Activated CD4-positive, alpha-beta T cell treated with anti-CD3 and anti-CD28 coated beads for 48 hours (primary cell): ENCODE data around the gene ACSM2B.
"Not testable (repeated sequence)": the region's sequence is repeated elsewhere in the genome, so short reads cannot be mapped to it uniquely, and the experiment has no call there.

Source experiments
- DNase-seq: peaks from one replicate; pipeline ENCODE4 v3.0.0-alpha.2; 2020

ACSM2B gene

DNA sequence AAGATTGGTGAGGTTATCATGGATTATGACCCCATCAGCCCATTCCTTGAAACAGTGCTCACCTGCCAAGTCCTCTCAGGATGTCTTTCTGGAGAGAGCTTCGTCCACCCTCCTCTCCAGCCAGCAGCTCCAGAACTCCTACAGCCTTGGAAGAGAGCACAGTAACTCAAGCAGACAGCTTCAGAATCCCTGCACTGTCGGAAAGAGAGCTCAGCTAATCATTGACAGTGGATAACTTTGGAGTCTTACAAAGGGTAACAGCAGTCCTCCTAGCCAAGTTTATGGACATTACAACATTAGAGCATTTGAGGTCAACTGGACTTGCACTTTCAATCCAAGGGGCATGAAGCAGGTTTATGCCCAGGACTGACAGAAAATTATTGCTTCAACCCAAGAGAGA lies at the start of gene ACSM2B:
Gene ACSM2B (minus strand): TSS at position 223 of the 400 bp plus-strand sequence. CDS start 11,522 bp downstream, outside the sequence.
- DNase-seq, result not testable (repeated sequence)

DNA sequence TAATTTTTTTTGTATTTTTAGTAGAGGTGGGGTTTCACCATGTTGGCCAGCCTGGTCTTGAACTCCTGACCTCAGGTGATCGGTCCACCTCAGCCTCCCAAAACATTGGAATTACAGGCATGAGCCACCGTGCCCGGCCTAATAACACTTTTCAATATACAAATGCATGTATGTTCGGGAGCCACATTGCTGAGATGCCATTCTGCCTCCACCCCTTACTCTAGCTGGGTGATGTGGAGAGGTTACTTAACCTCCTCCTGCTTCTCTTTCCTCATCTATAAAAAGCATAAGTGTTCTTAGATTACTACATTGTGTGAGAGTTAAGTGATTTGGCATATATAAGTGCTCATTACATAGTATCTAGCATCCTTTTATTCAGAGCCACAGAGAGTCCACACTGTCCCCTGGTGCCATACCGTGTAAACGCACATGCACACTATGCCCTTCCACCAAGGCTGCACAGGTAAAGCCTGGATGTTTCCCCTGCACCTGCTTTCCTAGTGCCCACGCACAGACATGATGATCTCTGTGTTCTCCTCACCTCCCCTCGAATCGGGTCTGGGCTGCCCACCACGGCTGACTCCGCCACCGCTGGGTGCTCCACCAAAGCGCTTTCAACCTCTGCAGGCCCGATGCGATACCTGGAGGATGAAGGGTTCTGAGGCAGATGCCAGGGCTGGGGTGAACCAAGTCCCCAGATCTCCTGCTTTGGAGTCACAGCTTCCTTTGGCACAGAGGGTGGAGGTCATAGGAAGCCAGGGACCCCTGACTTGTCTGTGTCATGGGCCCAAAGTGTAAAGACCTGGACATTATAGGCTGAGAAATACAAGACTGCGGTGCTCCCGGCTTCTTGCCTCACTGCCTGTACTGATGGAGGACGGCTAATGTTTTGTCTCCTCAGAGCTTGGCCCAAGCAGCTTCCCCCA lies 49.0 kb upstream of the ACSM2B start:
- DNase-seq, result no peak

DNA sequence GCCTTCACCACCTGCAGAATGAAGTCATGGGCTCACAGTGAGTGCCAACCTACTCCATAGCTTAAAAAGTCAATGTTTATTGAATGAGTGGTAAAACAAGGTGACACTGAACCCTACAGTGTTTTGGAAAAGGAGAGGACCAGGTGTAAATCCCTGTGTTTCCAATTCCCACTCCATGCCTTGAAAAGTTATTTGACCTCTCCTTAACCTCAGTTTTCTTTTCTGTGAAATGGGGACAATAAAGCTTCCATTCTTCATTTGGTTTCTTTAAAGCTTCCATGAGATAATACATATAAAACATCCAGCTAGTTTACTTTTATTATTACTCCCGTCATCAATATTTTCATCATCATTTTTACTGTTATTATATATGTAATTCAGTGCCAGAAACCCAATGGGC lies 48.0 kb upstream of the ACSM2B start:
- DNase-seq, result no peak

DNA sequence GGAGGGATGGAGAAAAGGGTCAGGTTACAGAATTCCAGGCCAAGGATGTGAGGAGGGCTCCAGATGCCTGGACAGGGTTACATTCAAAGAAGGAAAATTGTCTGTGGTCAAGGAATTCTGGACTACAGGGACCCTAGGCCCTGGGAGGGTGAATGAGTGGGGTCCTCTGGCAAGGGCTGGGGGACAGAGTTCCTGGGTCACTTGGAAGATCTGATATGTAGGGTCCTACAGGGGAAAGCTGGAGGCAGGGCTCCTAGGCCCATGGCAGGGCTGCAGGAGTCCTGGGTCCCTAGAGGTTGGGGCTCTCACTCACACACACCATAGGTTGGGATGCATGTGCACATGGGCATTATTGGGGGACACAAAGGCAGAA lies 46.3 kb upstream of the ACSM2B start:
- no peak for DNase-seq

- no peak for DNase-seq
Observed at GRCh38 chr16:20621406-20621805, 45.2 kb upstream of the ACSM2B start.

DNA sequence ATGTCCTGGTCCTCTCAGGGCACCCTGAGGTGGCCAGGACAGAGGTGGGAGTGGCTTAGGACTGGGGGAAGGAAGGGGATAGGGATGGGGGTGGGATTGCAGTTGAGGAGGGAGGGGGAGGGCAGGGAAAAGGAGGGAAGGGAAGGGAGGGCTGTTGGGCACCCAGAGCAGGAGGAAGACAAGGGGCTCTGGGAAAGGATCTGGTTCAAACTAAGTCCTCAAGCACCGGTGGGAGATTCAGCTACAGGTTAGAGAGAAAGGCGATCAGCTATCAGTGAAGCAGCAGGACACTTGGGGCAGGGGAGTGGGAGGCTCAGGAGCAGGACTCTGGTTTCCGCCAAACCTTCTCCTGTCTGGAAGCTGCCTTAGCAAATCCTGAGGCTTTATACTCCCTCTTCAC lies 44.6 kb upstream of the ACSM2B start:
- DNase-seq, result no peak

DNA sequence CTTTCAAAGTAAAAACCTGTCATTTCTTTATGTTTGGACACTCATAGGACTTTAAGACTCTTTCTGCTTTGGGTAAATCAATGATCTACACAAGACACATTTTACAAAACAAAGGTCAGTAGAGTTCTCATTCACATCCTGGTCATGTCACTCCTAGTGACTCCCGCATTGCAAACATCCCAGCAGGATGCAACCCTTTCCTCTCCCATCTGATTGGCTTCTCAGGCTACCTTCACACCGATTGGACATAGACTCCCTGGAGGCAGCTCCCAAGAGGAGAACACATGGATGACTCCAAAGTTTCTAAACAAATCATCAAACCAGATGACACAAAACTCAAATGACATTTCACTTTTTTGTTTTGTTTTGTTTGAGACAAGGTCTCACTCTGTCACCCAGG lies 43.8 kb upstream of the ACSM2B start:
- DNase-seq, result no peak

DNA sequence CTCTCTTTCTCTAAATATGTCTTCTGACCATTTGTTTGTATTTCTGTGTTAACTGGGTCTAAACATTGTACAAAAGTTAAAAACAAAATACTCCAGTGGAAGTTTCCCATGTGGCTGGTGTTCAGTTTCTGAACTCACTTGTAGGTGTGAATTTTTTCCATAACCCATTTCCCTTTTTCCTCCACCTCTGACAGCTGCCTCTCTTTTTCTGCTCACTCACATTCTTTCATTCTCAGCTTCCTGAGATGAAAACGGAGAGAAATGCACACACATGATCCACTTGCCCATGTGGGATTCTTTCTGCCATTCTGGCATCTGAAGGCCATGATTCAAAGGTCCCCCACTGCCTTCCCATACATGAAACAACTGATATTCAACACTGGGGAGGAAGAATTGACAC lies 41.1 kb upstream of the ACSM2B start:
- no peak for DNase-seq

DNA sequence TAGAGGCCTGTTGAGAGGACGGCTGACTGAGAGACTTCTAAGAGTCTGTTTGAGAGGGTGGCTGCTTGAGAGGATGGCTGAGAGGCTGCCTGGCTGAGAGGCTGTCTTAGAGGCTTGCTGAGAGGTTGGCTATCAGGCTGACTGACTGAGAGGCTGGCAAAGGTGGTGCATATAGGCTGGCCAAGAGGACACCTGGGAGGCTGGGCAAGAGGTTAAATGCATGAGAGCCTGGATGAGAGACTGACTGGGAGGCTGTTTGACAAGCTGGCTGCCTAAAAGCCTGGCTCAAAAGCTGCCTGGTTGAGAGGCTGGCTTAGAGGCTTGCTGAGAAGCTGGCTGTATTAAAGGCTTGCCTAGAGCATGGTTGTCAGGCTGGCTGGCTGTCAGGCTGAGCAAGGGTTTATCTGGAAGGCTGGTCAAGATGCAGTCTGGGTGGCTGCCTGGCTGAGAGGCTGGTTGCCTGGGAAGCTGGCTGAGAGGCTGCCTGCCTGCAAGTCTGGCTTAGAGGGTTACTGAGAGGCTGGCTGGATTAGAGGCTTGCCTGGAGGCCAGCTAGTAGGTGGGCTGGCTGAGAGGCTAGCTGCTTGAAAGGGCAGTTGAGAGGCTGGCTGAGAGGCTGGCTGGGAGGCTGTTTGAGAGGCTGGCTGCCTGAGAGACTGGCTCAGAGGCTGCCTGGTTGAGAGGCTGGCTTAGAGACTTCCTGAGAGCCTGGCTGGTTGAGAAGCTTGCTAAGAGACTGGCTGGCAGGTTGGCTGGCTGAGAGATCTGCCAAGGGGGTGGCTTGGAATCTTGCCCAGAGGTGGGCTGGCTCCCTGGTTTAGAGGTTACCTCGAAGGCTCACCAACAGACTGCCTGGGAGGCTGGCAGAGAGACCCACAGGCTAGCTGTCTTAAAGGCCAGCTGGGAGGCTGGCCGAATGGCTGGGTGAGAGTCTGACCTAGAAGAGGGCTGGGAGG lies 38.3 kb upstream of the ACSM2B start:
- no peak for DNase-seq

GRCh38 chr16:20613481-20614185 lies 37.5 kb upstream of the ACSM2B start:
- no peak for DNase-seq

- DNase-seq, result no peak
Observed at GRCh38 chr16:20612551-20613480, 36.6 kb upstream of the ACSM2B start.

DNA sequence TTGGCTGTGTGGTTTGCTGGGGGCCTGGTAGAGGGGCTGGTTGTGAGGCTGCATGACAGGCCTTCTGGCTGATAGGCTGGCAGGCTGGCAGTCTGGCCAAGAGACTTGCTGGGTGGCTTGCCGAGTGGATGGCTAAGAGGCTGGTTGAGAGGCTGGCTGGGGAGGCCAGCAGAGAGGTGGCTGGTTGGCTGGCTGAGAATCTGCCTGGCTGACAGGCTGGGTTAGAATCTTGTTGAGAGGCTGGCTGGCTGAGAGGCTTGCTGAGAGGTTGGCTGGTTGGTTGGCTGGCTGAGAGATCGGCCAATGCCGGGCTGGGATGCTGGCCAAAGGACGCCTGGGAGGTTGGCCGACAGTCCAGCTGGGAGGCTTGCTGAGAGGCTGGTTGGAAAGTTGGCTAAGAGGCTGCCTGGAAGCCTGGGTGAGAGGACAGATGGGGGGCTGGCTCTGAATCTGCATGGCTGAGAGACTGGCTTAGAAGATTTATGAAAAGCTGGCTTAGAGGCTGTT lies 35.9 kb upstream of the ACSM2B start:
- DNase-seq, result no peak

- no peak for DNase-seq
Observed at GRCh38 chr16:20611350-20611902, 35.3 kb upstream of the ACSM2B start.

DNA sequence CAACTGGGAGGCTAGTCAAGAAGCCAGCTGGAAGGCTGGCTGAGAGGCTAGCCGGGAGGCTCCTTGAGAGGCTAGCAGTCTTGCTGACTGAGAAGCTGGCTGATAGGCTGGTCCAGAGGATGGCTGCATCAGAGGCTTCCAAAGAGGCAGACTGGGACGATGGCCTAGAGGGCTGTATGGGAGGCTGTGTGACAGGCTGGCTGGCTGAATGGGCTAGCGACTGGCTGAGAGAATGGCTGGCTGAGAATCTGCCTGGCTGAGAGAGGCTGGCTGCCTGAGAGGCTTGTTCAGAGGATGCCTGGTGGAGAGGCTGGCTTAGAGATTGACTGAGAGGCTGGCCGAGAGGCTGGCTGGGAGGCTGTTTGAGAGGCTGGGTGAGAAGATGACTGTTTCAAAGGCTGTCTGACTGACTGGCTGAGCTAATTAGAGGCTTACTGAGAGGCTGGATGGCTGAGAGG lies 34.8 kb upstream of the ACSM2B start:
- DNase-seq, result no peak

GRCh38 chr16:20610211-20610891 lies 34.2 kb upstream of the ACSM2B start:
- DNase-seq, result no peak

DNA sequence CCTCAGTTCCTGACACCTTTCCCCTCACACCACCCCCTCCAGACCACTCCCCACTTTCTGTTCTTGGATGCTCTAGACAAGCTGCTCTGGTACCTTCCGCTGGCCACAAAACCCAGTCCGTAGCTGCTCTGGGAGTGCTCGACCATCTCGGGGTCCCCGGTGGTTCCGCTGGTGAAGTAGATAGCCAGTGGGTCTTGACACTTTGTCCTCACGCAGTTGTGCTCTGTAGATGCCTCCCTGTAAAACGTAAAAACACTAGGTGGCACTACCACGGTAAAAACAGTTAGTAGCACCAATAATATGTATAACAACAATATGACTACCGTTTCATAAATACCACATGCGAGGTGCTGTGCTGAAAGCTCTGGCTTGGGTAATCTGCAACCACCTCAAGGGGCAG lies 26.0 kb upstream of the ACSM2B start:
- not testable (repeated sequence) for DNase-seq

GRCh38 chr16:20599475-20599874 lies 23.3 kb upstream of the ACSM2B start:
- not testable (repeated sequence) for DNase-seq

DNA sequence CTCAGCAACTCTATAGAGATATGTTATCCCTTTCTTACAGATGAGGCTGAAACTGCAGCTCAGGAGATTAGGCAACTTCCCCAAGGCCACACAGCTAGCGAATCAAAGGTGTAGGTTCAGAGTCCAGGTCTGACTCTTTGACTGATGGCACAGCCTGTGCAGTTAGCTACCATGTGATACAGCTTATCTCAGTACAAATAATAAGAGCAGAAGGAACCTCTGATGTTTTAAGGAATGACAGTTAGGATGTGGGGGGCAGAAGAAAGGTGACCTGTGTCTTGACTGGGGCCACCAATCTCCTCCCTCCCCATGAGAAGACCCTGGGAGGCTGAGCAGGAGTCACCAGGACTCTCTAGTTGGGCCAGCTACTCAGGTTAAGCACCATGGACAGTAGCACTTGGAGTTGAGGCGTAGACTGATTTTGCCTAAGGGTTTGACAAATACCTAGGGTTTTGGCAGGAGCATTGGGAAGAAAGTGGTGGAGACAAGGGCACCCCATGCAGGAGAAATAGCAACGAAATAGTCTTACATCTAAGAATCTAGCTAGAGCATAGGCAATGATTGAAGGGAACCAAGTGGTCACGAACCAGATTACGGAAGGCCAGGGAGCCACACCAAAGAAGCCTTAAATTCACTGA lies 22.8 kb upstream of the ACSM2B start:
- no peak for DNase-seq

DNA sequence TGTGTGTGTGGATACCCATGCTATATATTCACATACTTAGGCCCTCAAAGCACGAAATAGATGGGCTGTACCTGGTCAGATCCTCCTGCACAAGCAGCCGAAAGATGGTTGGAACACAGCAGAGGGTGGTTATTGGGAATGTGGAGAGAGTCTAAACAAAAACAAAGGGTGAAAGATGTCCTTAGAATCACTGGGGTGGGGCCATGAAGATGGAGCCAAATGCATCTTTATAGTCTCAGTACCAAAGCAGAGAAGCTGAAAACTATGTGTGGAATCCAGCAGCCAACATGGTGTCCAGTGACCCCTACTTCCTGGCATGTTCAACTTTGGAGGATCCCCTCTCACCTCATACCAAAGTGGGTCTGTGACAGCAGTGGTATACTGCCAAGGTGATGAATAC lies 19.5 kb upstream of the ACSM2B start:
- not testable (repeated sequence) for DNase-seq

GRCh38 chr16:20595068-20595467 lies 18.9 kb upstream of the ACSM2B start:
- DNase-seq, result not testable (repeated sequence)
